Sigmoid colon (tissue), 7 donors: ENCODE data around the gene ZNF568. TPM values are rescaled to one million over a fixed set of nuclear protein-coding genes. Genes with fewer than 3 reads are reported as not detected.

Source experiments
- DNase-seq: peaks from one replicate; pipeline ENCODE4 v3.0.0-alpha.2; 2019
- H3K27ac ChIP-seq, 4 donors: fragments of 200-600 bp; sonication (generic); one replicate each; pipeline ENCODE4 v1.5.1; 2016 to 2019; ENCODE audit warnings: mild to moderate bottlenecking in 1 of 4
- H3K27me3 ChIP-seq, 3 donors: fragments of 200-600 bp; sonication (generic); one replicate each; pipeline ENCODE4 v1.5.1; 2019; ENCODE audit warnings: mild to moderate bottlenecking in 1 of 3
- H3K36me3 ChIP-seq, 4 donors: fragments of 200-600 bp; sonication (generic); one replicate each; pipeline ENCODE4 v1.5.1; 2016 to 2019
- H3K4me1 ChIP-seq, 4 donors: fragments of 200-600 bp; sonication (generic); one replicate each; pipeline ENCODE4 v1.5.1; 2017 to 2019
- H3K4me3 ChIP-seq, 4 donors: fragments of 200-600 bp; sonication (generic); one replicate each; pipeline ENCODE4 v1.5.1; 2017 to 2019; ENCODE audit warnings: mild to moderate bottlenecking in 2 of 4, moderate library complexity in 1 of 4
- H3K9me3 ChIP-seq, 4 donors: fragments of 200-600 bp in 3 of 4; sonication (generic) in 3 of 4; one replicate each; pipeline versions ENCODE4 v1.5.1 to v1.6.1; 2013 to 2019
- CTCF ChIP-seq, 4 experiments: fragments of 450-650 bp in 3 of 4; fragments of 200-600 bp in 1 of 4; IDR thresholded peaks; one replicate each; pipeline ENCODE4 v1.5.1; 2016 to 2019; ENCODE audit warnings: antibody characterized with exemption in 4 of 4, mild to moderate bottlenecking in 3 of 4, moderate library complexity in 2 of 4
- EP300 ChIP-seq, 4 donors: sonication (generic); formaldehyde crosslinking; IDR thresholded peaks; one replicate each; pipeline ENCODE4 v1.6.1; 2017; ENCODE audit warnings: antibody characterized with exemption in 4 of 4
- POLR2A ChIP-seq, 2 donors: fragments of 450-650 bp; IDR thresholded peaks; one replicate each; pipeline ENCODE4 v1.6.1; 2016; ENCODE audit warnings: antibody characterized with exemption in 2 of 2, mild to moderate bottlenecking in 2 of 2, moderate library complexity in 2 of 2
- POLR2AphosphoS5 ChIP-seq, 4 donors: sonication (generic); formaldehyde crosslinking; IDR thresholded peaks; one replicate each; pipeline ENCODE4 v1.6.1; 2017; ENCODE audit warnings: antibody characterized with exemption in 4 of 4
- WGBS, 2 donors: extraction: QIAGEN DNeasy Blood & Tissue Kit; methylation state at CpG; one replicate each; pipeline ENCODE4 v1.1.7; 2013; 5-methylcytosine and 5-hydroxymethylcytosine counted together
- intact Hi-C: fragments of 100-400 bp; cut with DNase I; formaldehyde crosslinking; loops from one replicate; pipeline ENCODE4 v1.15.1; 2023
- polyA plus RNA-seq, 3 donors: library from polyadenylated mRNA; stranded (reverse); fragments of 200-250 nt; gene quantifications; one replicate each; pipeline ENCODE4 v1.2.3, GENCODE V29; 2013
- total RNA-seq, 4 donors: library from RNA; depleted of rRNA; stranded (reverse); fragments of >200 nt; gene quantifications; one replicate each; pipeline ENCODE4 v1.1.0, GENCODE V29; 2016
- donor health status: healthy with polysubstance abuse.
- donor health status: Bipolar disorder and iron deficiency.
- donor health status: healthy.

Gene ZNF568
- total and polyA plus RNA-seq, 7 donors = 0.60 to 18.9 (median 8.7) TPM

DNA sequence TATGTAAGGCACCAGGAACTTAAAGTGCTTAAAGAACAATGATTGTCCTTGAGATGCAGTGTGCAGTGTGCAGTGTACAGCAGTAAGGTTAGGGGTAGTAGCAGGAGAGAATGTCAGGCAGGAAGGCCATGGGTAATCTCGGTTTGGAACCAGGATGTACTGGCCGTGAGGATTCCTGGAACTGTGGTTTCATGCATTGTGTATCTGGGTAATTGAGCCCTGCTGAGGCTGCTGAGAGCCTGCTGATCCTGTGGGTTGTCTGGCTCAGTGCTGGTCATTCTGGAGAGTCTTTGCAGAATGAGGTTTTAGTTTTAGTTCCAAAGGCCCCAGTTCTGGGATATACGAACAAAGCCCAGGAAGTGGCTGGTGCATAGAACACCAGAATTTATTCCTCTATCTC, 71.0 kb downstream of the ZNF568 start:
- Histone ChIP-seq H3K27me3 (no peaks in the 10 kb centered on the region), H3K27ac (no peak overlapping the region), H3K9me3 (peaks cover 0 to 21% (median 2%) of the 10 kb centered on the region in 4 donors), H3K4me3 (no peak overlapping the region), H3K4me1 (no peaks in the 10 kb centered on the region), H3K36me3 (peaks cover 2 to 28% (median 8%) of the 10 kb centered on the region in 4 donors)
- 62 to 69% methylated on average over 3 of the region's 3 CpGs for WGBS, 2 donors
- no peak for DNase-seq
- intact Hi-C loops = no loop called here
- TF ChIP-seq CTCF (IDR thresholded peaks at IDR 0.05) (no peak), EP300 (IDR thresholded peaks at IDR 0.05) (no peak)

GRCh38 chr19:36997152-36997842, 81.2 kb downstream of the ZNF568 start:
- Histone ChIP-seq H3K36me3 (peaks cover 11 to 56% (median 27%) of the 10 kb centered on the region in 4 donors), H3K27ac (no peak overlapping the region), H3K9me3 (peaks cover 0 to 31% (median under 1%) of the 10 kb centered on the region in 4 donors), H3K27me3 (no peaks in the 10 kb centered on the region), H3K4me1 (no peaks in the 10 kb centered on the region), H3K4me3 (no peak overlapping the region)
- TF ChIP-seq EP300 (IDR thresholded peaks at IDR 0.05) (no peak), POLR2A (IDR thresholded peaks at IDR 0.05) (no peak), CTCF (IDR thresholded peaks at IDR 0.05) (no peak), POLR2AphosphoS5 (IDR thresholded peaks at IDR 0.05) (no peak)
- intact Hi-C loops = no loop called here
- DNase-seq = no peak
- 89 to 94% methylated on average over 8 of the region's 8 CpGs for WGBS, 2 donors

- no peaks in the 10 kb centered on the region for H3K4me1 ChIP-seq
- H3K27me3 ChIP-seq = no peaks in the 10 kb centered on the region
- H3K36me3 ChIP-seq = peaks cover 7 to 50% (median 24%) of the 10 kb centered on the region in 4 donors
- no peak for TF ChIP-seq CTCF (IDR thresholded peaks at IDR 0.05)
- TF ChIP-seq POLR2AphosphoS5 (IDR thresholded peaks at IDR 0.05) = no peak
- TF ChIP-seq POLR2A (IDR thresholded peaks at IDR 0.05) = no peak
- no peak for TF ChIP-seq EP300 (IDR thresholded peaks at IDR 0.05)
- no peak overlapping the region for H3K27ac ChIP-seq
- H3K9me3 ChIP-seq = peaks cover 0 to 31% (median under 1%) of the 10 kb centered on the region in 4 donors
- WGBS, 2 donors = 89 to 93% methylated on average over 7 of the region's 7 CpGs
- DNase-seq = no peak
- no peak overlapping the region for H3K4me3 ChIP-seq
- intact Hi-C loops = no loop called here
Observed at GRCh38 chr19:36997843-36998235, 81.7 kb downstream of the ZNF568 start.

DNA sequence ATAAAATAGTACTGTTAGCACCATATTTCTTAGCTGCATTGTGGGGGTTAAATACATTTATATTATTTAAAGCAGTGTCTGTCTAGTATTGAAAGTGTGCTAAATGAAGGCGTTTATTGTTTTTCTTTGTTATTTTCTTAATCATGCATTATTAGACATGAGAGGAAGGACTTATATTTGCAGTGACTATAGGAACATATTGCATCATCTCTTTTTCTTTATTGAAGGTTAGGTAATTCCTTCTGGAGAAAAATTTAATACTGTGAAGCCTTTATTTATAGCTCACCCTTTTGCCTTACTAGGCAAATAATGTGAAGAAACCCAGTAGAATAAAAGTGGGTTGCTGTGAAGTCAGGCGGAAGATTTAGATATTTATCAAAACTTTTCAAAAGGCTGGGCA, 83.2 kb downstream of the ZNF568 start:
- H3K4me3 ChIP-seq = no peak overlapping the region
- WGBS, 2 donors = 91 to 96% methylated on average over 2 of the region's 2 CpGs
- H3K36me3 ChIP-seq = peaks cover 7 to 37% (median 20%) of the 10 kb centered on the region in 4 donors
- intact Hi-C loops = no loop called here
- no peaks in the 10 kb centered on the region for H3K27me3 ChIP-seq
- peaks cover 0 to 31% (median under 1%) of the 10 kb centered on the region in 4 donors for H3K9me3 ChIP-seq
- H3K4me1 ChIP-seq = no peaks in the 10 kb centered on the region
- no peak for DNase-seq
- no peak overlapping the region for H3K27ac ChIP-seq
- no peak for TF ChIP-seq CTCF (IDR thresholded peaks at IDR 0.05)
